Smooth muscle cell of bladder (primary cell): Measurements from ENCODE around the gene SCML2. TPM values are rescaled to one million over a fixed set of nuclear protein-coding genes. Genes with fewer than 3 reads are reported as not detected.

Experiments
- total RNA-seq: library from RNA; depleted of rRNA; stranded (reverse); fragments of >200 nt; gene quantifications from 2 replicates; pipeline ENCODE4 v1.2.3, GENCODE V29; 2014

Gene SCML2
- total RNA-seq: 0.65 and 0.71 TPM in 2 replicates

GRCh38 chrX:18354369-18355223, at the start of gene SCML2:
Gene SCML2 (minus strand): TSS chrX:18354688. CDS start chrX:18334071, 20,617 bp downstream.

GRCh38 chrX:18220786-18221185, 133.7 kb downstream of the SCML2 start, which contains the start of gene BEND2:
Gene BEND2 (minus strand): TSS chrX:18220886. CDS start chrX:18220750, 136 bp downstream.

Other genes with a start within 250 kb of the SCML2 start
- gene BEND2, start 133.8 kb downstream of the SCML2 start, total RNA-seq: not detected in 2 replicates
- 2.9 and 3.3 TPM in 2 replicates for gene CDKL5, start 70.9 kb upstream of the SCML2 start, total RNA-seq